T follicular helper cell (primary cell): Measurements from ENCODE around the gene PM20D1.
"Not testable (repeated sequence)": the region's sequence is repeated elsewhere in the genome, so short reads cannot be mapped to it uniquely, and the experiment has no call there.

Experiments used
- DNase-seq: peaks from one replicate; pipeline ENCODE4 v3.0.0-alpha.2; 2020; ENCODE audit warnings: low read depth

PM20D1 gene

GRCh38 chr1:205842229-205842628 is 7.7 kb downstream of the PM20D1 start:
- DNase-seq = no peak

- no peak for DNase-seq
Observed at GRCh38 chr1:205840146-205840923, 9.6 kb downstream of the PM20D1 start.

- no peak for DNase-seq
Observed at GRCh38 chr1:205837382-205837970, 12.5 kb downstream of the PM20D1 start.

DNA sequence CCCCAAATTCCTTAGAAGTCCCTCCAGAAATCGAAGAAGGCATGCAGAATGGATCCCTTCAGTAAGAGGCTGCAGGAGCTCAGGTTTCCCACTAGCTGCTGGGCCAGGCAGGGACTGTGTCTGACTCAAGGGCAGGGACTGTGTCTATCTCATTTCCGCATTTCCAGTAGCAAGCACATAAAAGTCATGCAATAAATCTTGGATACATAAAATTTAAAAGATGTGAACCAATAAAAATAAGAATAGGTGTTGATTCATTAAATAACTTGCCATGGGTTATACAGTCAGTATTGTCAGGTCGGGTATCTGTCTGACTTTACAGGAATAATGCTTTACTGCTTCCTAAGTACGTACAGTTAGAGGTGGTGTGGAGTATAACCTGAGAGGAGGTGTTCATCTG is 15.2 kb downstream of the PM20D1 start:
- no peak for DNase-seq

- DNase-seq = no peak
Observed at GRCh38 chr1:205832326-205832751, 17.6 kb downstream of the PM20D1 start.

GRCh38 chr1:205827623-205828022 is 22.3 kb downstream of the PM20D1 start:
- no peak for DNase-seq

DNA sequence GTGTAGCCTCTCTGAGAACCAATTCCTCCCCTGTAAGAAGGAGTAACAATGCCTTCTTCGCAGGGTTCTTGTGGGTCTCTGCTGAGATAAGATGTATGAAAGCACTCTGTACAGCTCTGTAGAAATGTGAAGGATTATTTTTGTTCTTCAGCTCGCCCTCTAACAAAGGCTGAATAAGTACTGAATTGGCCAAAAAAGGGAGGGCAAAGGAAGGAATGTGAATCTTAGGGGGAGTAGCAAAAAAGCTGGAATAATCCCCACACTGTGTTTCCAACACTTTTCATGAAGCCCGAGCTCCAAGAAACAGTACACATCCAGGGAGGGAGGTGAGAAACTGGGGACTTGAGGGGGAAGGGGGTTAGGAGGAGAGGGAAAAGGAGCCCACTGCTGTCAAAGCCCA is 22.9 kb downstream of the PM20D1 start:
- no peak for DNase-seq

DNA sequence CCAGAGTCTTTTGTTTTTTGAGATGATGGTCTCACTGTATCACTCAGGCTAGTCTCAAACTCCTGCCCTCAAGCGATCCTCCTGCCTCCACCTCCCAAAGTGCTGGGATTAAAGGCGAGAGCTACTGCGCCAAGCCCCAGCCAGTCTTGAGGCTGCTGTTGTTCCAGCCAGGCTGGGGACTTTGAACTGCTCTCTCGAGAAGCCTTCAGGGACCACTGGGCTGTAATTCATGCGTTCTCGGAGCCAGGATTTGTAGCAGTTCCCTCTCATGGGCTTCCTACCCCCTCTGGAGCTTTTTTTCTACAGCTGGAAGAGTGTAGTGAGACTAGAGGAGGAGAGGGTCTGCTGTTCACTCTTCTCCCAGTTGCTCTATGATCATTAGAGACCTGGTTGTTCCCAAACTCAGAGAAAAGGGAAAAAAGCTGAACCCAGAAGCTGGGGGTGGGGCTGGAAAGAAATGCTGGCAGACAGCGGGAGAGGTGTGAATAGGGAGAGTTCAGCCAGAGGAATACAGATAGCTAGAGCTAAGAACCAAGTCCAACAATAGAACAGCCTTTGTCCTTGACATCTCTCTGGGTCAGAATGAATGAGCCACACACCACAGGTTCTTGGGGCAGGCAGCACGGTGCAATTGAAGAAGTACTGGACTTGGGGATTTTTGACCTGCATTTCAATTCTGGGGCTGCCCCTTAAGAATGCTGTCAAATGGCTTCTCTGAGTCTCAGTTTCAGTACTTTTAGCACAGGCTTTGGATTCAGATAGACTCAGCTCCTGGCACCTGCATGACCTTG is 23.7 kb downstream of the PM20D1 start:
- DNase-seq = no peak

DNA sequence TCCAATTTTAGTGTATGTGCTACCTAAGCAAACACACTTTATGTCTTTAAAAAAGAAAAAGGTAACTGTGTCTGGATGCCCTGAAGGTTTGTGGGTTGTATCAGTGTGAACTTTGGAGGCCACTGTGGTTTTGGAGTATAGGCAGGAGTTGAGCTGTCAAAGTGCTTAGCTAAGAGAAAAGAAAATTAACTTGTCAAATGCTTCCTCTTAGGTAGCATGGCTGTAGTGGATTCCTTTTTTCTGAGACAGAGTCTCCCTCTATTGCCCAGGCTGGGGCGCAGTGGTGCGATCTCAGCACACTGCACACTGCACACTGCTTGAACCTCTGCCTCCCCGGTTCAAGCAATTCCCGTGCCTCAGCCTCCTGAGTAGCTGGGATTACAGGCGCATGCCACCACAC is 25.8 kb downstream of the PM20D1 start:
- DNase-seq = no peak

DNA sequence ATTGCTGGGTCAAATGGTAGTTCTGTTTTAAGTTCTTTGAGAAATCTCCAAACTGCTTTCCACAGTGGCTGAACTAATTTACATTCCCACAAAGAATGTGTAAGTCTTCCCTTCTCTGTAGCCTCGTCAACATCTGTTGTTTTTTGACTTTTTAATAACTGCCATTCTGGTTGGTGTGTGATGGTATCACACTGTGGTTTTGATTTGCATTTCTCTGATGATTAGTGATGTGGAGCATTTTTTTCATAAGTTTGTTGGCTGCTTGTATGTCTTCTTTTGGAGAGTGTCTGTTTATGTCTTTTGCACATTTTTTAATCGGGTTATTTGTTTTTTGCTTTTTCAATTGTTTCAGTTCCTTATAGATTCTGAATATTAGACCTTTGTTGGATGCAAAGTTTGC is 26.7 kb downstream of the PM20D1 start:
- DNase-seq = not testable (repeated sequence)

DNA sequence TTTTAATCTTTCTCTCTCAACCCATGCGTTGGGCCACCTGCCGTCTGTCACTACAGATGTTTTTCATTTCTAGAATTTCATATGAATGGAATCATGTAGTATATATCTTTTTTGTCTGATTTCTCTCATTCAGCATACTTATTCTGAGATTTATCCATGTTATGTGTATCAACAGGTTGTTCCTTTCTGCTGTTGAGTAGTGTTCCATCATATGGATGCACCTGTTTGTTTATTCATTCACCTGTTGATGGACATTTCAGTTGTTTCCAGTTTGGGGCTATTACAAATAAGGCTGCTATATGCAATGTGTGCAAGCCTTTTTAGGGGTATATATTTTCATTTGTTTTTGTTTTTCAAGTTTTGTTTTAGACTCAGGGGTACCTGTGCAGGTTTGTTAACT is 27.5 kb downstream of the PM20D1 start:
- no peak for DNase-seq

DNA sequence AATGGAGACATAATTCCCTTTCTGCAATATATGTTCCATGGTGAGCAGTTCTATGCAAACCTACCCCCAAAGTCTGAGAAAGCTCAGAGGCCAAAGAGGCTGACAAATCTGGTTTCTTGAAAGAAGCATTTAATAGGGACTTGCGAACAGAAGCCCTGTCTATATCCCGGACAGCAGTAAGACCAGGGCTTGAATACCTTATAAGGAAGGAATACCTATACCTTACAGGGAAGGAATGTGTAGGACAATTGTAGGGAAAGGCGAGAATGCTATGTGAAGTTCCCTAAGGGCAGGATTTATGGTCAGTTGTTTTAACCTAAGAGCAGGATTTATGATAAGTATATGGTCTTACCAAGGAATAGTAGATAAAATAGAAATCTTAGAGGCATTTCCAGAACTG is 31.9 kb downstream of the PM20D1 start:
- no peak for DNase-seq

DNA sequence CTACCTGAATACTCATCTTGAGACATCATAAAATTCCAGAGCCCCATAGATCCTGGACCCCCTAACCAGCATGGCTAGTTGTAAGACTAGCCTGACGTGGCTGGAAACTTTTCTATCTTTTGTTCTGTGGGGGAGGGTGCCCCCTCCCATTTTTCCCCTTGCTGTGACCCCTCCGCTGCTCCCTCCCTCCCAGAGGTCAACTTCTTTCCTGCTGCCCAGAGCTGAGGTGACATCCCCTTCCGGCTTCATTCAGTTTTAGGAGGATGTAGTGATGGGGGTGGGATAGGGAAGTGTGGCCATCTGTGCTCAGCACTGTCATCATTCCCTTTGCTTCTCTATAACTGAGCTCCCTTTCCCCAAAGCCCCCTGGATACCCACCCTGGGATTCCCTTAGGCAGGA is 32.6 kb downstream of the PM20D1 start:
- DNase-seq = no peak

GRCh38 chr1:205813755-205814058 is 36.2 kb downstream of the PM20D1 start:
- peak; percentile 3 for DNase-seq

GRCh38 chr1:205812878-205813754 is 36.8 kb downstream of the PM20D1 start, which contains the start of gene SLC41A1:
Gene SLC41A1, minus strand, starts transcription at chr1:205813198. Its CDS starts 2,757 bp downstream, at chr1:205810441.
- DNase-seq = peak; percentile 90

DNA sequence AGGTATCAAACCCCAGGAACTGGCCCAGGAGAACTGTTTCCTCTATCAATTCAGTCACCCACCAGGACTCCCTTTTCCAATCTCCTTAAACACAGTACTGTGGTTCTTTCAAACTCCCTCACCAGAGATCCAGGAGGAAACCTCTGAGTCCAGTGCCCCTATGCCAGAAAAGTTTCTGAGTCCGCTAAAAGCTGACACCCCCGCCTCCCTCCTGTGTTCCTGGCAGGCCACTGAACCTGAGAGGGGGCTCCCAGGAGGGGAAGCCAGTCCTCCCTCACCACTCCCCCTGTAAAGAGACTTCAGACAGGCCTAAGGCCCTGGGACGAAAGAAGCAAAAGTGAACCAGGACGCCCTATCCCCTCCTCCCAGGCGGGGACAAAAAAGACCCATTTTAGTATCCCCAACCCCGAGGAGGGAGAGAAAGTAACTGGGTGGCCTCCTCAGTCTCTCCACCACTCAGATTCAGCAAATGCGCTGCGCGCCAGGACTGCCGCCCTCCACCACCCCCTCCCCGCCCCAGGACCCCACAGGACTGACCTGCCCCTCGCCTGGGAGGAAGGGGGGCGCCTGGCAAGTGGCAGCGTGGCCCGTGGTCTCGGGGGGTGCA is 37.6 kb downstream of the PM20D1 start:
- peak; percentile 1 for DNase-seq

DNA sequence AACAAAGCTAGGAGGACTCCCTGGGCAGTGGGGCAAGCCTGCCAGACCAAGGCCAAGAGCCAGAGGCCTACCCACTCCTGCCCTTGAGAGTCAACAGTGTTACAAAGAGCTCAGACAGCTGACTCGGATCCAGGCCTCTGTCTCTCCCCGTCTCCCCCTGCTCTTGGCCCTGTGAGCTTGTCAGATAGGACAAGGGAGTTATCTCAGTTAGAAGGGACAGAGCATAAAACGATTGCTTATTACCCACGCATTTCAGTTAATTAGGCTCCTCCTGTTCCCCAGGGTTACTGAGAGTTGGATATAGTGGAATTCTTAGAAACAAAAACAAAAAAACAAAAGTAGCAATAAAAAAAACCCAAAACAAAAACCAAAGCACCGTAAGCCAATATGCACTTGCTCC is 38.3 kb downstream of the PM20D1 start:
- DNase-seq = no peak

DNA sequence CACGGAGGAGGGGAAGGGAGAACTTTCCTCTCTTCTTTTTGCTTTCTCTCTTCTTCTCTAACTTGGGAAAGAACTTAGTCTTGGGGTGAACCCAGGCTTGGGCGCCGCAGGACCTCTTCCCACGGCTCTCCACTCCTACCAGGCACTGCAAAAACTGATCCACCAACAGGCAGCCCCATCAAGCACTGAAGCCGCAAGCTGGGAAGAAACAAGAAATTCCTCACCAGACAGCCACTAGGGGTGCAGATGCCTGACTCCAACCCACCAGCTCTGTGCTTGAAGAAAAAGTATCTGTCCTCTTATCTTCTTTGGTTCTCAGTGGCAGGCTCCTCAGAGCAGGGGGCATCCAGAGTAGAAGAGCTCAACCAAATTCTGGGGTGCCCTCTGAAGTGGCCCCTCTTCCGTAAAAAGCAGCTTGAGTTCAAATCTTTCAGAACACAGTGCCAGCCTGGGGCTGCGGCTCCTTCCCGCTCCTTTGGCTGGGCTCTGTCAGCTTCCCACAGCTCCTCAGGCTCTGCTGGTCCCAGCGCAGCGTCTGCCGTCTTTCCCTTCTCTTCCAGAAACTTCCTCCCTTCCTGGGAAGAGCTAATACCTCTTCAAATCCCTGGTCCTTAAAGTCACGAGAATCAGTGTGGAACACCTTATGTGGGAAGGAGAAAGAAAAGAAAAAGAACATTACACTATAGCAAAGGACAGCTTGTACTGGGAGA is 39.3 kb downstream of the PM20D1 start:
- no peak for DNase-seq

DNA sequence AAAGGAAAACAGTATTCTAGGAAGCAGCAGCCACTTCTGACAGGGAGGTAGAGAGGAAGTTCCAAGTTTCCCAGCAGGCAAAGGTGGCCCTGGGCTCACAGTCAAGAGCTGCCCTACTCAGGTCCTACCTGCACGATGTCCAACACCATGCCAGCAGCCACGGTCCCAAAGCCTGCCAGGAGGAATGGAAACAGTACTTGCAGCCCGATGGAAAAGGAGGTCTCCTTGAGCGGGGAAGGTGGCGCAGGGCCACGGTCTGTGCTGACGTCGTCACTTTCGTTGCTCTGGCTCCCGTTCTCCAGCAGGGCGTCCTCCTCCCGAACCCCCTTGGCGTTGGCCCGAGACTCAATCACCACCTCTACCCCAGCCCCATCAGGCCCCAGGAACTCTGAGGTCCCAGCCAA is 40.0 kb downstream of the PM20D1 start:
- DNase-seq = no peak

DNA sequence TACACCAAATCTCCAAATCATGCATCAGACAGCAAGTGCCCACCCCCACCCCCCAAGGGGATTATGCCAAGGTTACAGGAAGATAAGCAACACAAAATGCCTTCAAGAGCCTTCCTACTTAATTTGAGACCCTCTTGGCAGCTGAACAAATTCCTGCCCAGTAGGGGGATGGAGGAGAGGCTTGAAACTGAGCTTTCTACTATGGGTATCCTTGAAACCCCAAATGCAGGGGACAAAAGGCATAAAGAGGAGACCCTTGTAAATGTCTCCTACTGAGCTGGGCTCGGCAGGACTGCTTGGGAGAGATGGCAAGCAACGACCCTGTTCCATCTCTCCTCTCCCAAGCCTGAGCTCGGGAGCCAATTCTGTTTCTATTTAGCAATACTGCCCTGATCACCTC is 40.5 kb downstream of the PM20D1 start:
- DNase-seq = no peak
